ENCODE results near the gene ACER1. TPM values are rescaled to one million over a fixed set of nuclear protein-coding genes. Genes with fewer than 3 reads are reported as not detected.
A peak's percentile ranks its signal among the peaks of the same experiment; 100 is the strongest.

Gene ACER1
- total and polyA plus RNA-seq, 2 experiments from 2014 or later, result not detected

DNA sequence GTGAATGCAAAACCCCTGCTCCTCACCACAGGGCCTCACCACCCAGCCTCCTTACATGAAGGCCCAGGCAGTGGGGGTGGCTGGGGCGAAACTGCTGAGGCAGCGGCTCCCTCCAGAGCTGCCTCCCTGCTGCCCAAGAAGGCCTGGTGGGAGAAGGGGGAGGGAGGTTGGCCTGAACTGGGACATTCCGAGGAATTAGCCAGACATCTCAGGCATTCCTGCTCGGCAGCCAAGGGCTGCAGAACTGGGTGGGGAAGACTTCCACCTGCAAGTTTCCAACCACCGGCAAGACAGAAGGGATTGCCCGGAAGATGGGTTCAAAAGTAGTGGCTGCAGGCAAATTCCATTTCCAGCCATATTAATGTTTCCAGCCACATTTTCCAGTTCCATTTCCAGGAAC lies 44.6 kb upstream of the ACER1 start:
- H3K36me3 ChIP-seq, result peaks cover 24% of the 10 kb centered on the region
- peak in 1 of 2 donors; percentile 47 for DNase-seq (ENCODE audit: low read depth in 1 of 2, low spot score in 1 of 2)
- H3K4me3 ChIP-seq, result no peak overlapping the region
- no peaks in the 10 kb centered on the region for H3K9me3 ChIP-seq (ENCODE audit: low read depth)
- peaks cover 4% of the 10 kb centered on the region for H3K4me1 ChIP-seq (ENCODE audit: low read depth)
- TF ChIP-seq CTCF (IDR thresholded peaks at IDR 0.05; ENCODE audit: low read depth, low read length), result no peak
- no peaks in the 10 kb centered on the region for H3K27me3 ChIP-seq
- peak overlapping the region; percentile 48 for H3K27ac ChIP-seq

- no peak for TF ChIP-seq CTCF (IDR thresholded peaks at IDR 0.05; ENCODE audit: low read depth, low read length)
- H3K36me3 ChIP-seq, result peaks cover 22% of the 10 kb centered on the region
- H3K4me1 ChIP-seq (ENCODE audit: low read depth), result peaks cover 4% of the 10 kb centered on the region
- H3K4me3 ChIP-seq, result no peak overlapping the region
- no peak overlapping the region for H3K27ac ChIP-seq
- H3K9me3 ChIP-seq (ENCODE audit: low read depth), result no peaks in the 10 kb centered on the region
- no peaks in the 10 kb centered on the region for H3K27me3 ChIP-seq
- DNase-seq (ENCODE audit: low read depth in 1 of 2, low spot score in 1 of 2), result no peak
These were observed 43.2 kb upstream of the ACER1 start for GRCh38 chr19:6376512-6377190.

DNA sequence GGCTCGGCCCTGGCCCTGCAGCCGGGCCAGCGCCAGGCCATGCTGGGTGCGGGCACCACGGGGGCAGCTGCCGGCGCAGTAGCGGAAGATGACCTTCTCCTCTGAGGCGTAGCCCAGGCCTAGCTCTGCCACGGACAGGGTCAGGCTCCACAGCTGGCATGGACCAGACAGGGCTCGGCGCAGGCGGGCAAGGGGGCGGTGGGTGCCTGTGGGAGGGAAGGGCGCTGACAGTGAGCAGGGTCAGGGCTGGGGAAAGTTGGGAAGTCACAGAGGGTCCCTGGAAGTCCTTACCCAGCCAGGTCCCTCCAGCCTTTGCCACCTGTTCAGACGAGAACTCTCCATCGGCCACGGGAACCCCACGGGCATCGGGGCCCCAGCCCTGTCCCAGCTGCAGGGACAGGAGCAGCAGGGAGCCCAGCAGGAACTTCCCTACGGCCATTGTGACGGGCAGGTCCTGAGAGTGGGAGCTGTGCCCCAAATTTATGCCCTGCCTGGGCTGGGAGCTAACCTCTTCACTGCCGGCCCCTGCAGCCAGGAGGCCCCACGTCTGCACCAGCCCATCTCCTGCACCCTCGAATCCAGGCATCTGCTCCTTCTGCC lies 42.1 kb upstream of the ACER1 start, which contains the start of gene PSPN:
Gene PSPN, minus strand, starts transcription at position 523 of the 600 bp plus-strand sequence. Its CDS starts 84 bp downstream, at position 439.
- Histone ChIP-seq H3K27ac (no peak within 1 kb of the TSS), H3K36me3 (peaks cover 14% of the 10 kb centered on the region), H3K4me3 (no peak within 1 kb of the TSS), H3K4me1 (ENCODE audit: low read depth) (peaks cover 4% of the 10 kb centered on the region), H3K9me3 (ENCODE audit: low read depth) (no peaks in the 10 kb centered on the region), H3K27me3 (no peaks in the 10 kb centered on the region)
- no peak for TF ChIP-seq CTCF (IDR thresholded peaks at IDR 0.05; ENCODE audit: low read depth, low read length)
- no peak for DNase-seq (ENCODE audit: low read depth in 1 of 2, low spot score in 1 of 2)

GRCh38 chr19:6374711-6375410 lies 41.4 kb upstream of the ACER1 start:
- Histone ChIP-seq H3K27ac (no peak overlapping the region), H3K9me3 (ENCODE audit: low read depth) (no peaks in the 10 kb centered on the region), H3K27me3 (no peaks in the 10 kb centered on the region), H3K4me3 (no peak overlapping the region), H3K36me3 (peaks cover 8% of the 10 kb centered on the region), H3K4me1 (ENCODE audit: low read depth) (peaks cover 4% of the 10 kb centered on the region)
- TF ChIP-seq CTCF (IDR thresholded peaks at IDR 0.05; ENCODE audit: low read depth, low read length), result no peak
- DNase-seq (ENCODE audit: low read depth in 1 of 2, low spot score in 1 of 2), result no peak

DNA sequence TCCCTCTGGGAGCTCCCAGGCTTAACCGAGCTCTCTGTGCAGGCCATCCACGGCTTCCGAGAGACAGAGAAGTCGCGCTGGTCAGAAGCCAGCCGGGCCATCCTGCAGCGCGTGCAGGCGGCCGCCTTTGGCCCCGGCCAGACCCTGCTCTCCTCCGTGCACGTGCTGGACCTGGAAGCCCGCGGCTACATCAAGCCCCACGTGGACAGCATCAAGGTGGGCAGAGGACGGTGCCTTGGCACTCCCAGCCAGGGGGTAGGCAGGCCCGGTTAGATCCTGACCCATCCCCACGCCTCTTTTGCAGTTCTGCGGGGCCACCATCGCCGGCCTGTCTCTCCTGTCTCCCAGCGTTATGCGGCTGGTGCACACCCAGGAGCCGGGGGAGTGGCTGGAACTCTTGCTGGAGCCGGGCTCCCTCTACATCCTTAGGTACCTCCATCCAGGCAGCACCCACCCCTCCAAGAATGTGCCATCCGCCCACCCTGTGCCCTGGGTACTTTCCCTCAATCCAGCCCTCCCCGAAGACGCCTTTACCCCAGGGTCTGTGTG lies 40.8 kb upstream of the ACER1 start:
- H3K4me3 ChIP-seq, result no peak overlapping the region

More for the DNA sequence above, 40.8 kb upstream of the ACER1 start:
- H3K27me3 ChIP-seq, result no peaks in the 10 kb centered on the region
- DNase-seq (ENCODE audit: low read depth in 1 of 2, low spot score in 1 of 2), result no peak
- H3K4me1 ChIP-seq (ENCODE audit: low read depth), result peaks cover 4% of the 10 kb centered on the region
- H3K36me3 ChIP-seq, result peaks cover 4% of the 10 kb centered on the region
- no peaks in the 10 kb centered on the region for H3K9me3 ChIP-seq (ENCODE audit: low read depth)
- H3K27ac ChIP-seq, result peak overlapping the region; percentile 4
- TF ChIP-seq CTCF (IDR thresholded peaks at IDR 0.05; ENCODE audit: low read depth, low read length), result no peak

Measured in cardiac muscle cell (in vitro differentiated cells and primary cell).